A549 (cell line): ENCODE results near the gene PRUNE2. TPM values are rescaled to one million over a fixed set of nuclear protein-coding genes. Genes with fewer than 3 reads are reported as not detected.

Experiments used
- ATAC-seq, 2 experiments: fragments of 200-7000 bp in 1 of 2; fragments of >200 bp in 1 of 2; cut with Nextera tagmentation in 1 of 2; cut with Tn5 transposase in 1 of 2; 3 replicates each; pipeline versions ENCODE4 v1.8.0 to v1.9.1; 2018 to 2020; ENCODE audit warnings: mild to moderate bottlenecking in 1 of 2, moderate library complexity in 1 of 2
- CTCF ChIA-PET: fragments of 300-600 bp; sonication (Branson Sonifier 250); formaldehyde crosslinking; extraction: SDS; loops from one replicate; lab custom pipeline; 2021; ENCODE audit warnings: antibody characterized with exemption, inconsistent platforms; lab: Yijun Ruan, JAX
- POLR2A ChIA-PET: fragments of 350-600 bp; formaldehyde crosslinking; extraction: SDS; loops from one replicate; lab custom pipeline; 2021; ENCODE audit warnings: antibody characterized with exemption, inconsistent platforms; lab: Yijun Ruan, JAX
- DNase-seq, 2 experiments: peaks; one replicate each; pipeline versions ENCODE4 v3.0.0 to v3.0.0-alpha.2; 2011 to 2016; ENCODE audit warnings: low read depth in 1 of 2, low spot score in 1 of 2
- FAIRE-seq: peaks from 2 replicates; lab custom pipeline; 2011; peaks lifted over from hg19 to GRCh38; lab: Jason Lieb, UNC
- H3K27ac ChIP-seq, 2 experiments: fragments of >200 bp; sonication (Bioruptor Twin); formaldehyde crosslinking; 3 replicates each; pipeline ENCODE4 v1.5.1; 2016 to 2017
- H3K4me1 ChIP-seq: fragments of >200 bp; sonication (Bioruptor Twin); formaldehyde crosslinking; 3 replicates; pipeline ENCODE4 v1.6.1; 2016
- H3K4me2 ChIP-seq: fragments of >200 bp; sonication (Bioruptor Twin); formaldehyde crosslinking; 3 replicates; pipeline ENCODE4 v1.6.1; 2016
- H3K4me3 ChIP-seq: fragments of >200 bp; sonication (Bioruptor Twin); formaldehyde crosslinking; 3 replicates; pipeline ENCODE4 v1.5.1; 2016
- H3K9me3 ChIP-seq: fragments of >200 bp; sonication (Bioruptor Twin); formaldehyde crosslinking; 3 replicates; pipeline ENCODE4 v1.6.1; 2016
- BCL3 ChIP-seq: fragments of >200 bp; sonication (Bioruptor Twin); formaldehyde crosslinking; IDR thresholded peaks from 3 replicates; pipeline ENCODE4 v1.6.1; 2016
- CEBPB ChIP-seq, 2 experiments: fragments of >200 bp in 1 of 2; sonication (Bioruptor Twin) in 1 of 2; formaldehyde crosslinking in 1 of 2; IDR thresholded peaks; 2 replicates each; pipeline ENCODE4 v1.6.1; 2012 to 2016
- CTCF ChIP-seq: fragments of >200 bp; sonication (Bioruptor Twin); formaldehyde crosslinking; IDR thresholded peaks from 3 replicates; pipeline ENCODE4 v1.5.1; 2016
- FOSL2 ChIP-seq, 2 experiments: fragments of 450-650 bp in 1 of 2; fragments of >200 bp in 1 of 2; sonication (Bioruptor Twin) in 1 of 2; formaldehyde crosslinking; IDR thresholded peaks; 2 replicates each; pipeline versions ENCODE4 v1.5.0 to v1.6.1; 2016 to 2020; ENCODE audit warnings: mild to moderate bottlenecking in 1 of 2, moderate library complexity in 1 of 2
- GATA3 ChIP-seq: IDR thresholded peaks from 2 replicates; pipeline ENCODE4 v1.6.1; 2012; ENCODE audit warnings: borderline replicate concordance
- HDAC2 ChIP-seq: fragments of 200-600 bp; sonication (generic); IDR thresholded peaks from 2 replicates; pipeline ENCODE4 v1.6.1; 2016
- HMGXB4 ChIP-seq: fragments of 250-450 bp; sonication (Bioruptor Pico); IDR thresholded peaks from 2 replicates; pipeline ENCODE4 v1.5.0; 2021; ENCODE audit warnings: mild to moderate bottlenecking, moderate library complexity, borderline replicate concordance
- HOXB5 ChIP-seq: fragments of 250-450 bp; sonication (Bioruptor Pico); IDR thresholded peaks from 2 replicates; pipeline ENCODE4 v1.5.0; 2020; ENCODE audit warnings: mild to moderate bottlenecking, moderate library complexity
- JUNB ChIP-seq: fragments of >200 bp; sonication (Bioruptor Twin); formaldehyde crosslinking; IDR thresholded peaks from 2 replicates; pipeline ENCODE4 v1.6.1; 2016
- MAFK ChIP-seq: fragments of 450-650 bp; IDR thresholded peaks from 2 replicates; pipeline ENCODE4 v1.6.1; 2014; ENCODE audit not compliant: partially characterized antibody
- MAX ChIP-seq: IDR thresholded peaks from 2 replicates; pipeline ENCODE4 v1.6.1; 2012
- NR3C1 ChIP-seq: fragments of >200 bp; sonication (Bioruptor Twin); formaldehyde crosslinking; IDR thresholded peaks from 3 replicates; pipeline ENCODE4 v1.6.1; 2017
- PBX3 ChIP-seq: IDR thresholded peaks from 2 replicates; pipeline ENCODE4 v1.6.1; 2012
- PHF8 ChIP-seq: fragments of 200-600 bp; sonication (generic); IDR thresholded peaks from 2 replicates; pipeline ENCODE4 v1.6.1; 2016; ENCODE audit warnings: low read depth, mild to moderate bottlenecking, antibody characterized with exemption, moderate library complexity, borderline replicate concordance
- RAD21 ChIP-seq, 2 experiments: fragments of >200 bp in 1 of 2; sonication (Bioruptor Twin) in 1 of 2; formaldehyde crosslinking in 1 of 2; IDR thresholded peaks in 1 of 2; conservative IDR thresholded peaks in 1 of 2; 2 replicates in 1 of 2; 3 replicates in 1 of 2; pipeline ENCODE4 v1.6.1; 2012 to 2018; ENCODE audit warnings: inconsistent platforms in 1 of 2
- SREBF2 ChIP-seq: fragments of 450-650 bp; IDR thresholded peaks from 2 replicates; pipeline ENCODE4 v1.6.1; 2014; ENCODE audit warnings: mild to moderate bottlenecking, moderate library complexity
- ZC3H11A ChIP-seq: fragments of 450-650 bp; IDR thresholded peaks from 2 replicates; pipeline ENCODE4 v1.6.1; 2014; ENCODE audit warnings: antibody characterized with exemption, mild to moderate bottlenecking
- WGBS: methylation state at CpG from one replicate; pipeline ENCODE4 v1.1.6; 2017; ENCODE audit errors: missing lambda C conversion rate; 5-methylcytosine and 5-hydroxymethylcytosine counted together
- polyA plus RNA-seq, 4 experiments: library from polyadenylated mRNA; depleted of rRNA in 3 of 4; stranded (reverse); fragments of >200 nt; fragmentation: RNase III in 1 of 4; extraction: RNeasy Plus Mini Kit Qiagen cat#74134 plus additional on column Dnase treatment in 1 of 4; gene quantifications; 2 replicates in 3 of 4; 3 replicates in 1 of 4; pipeline ENCODE4 v1.2.3, GENCODE V29; 2011 to 2017

Gene PRUNE2
- polyA plus RNA-seq, 2 of the 4 experiments (the other 2 are of a cell fraction), result 0.04 TPM; not detected in 1

- 0 out of 3 replicates have a peak, but pooled peaks cover 4% of the 10 kb centered on the region for H3K4me1 ChIP-seq
- TF ChIP-seq HMGXB4 (CRISPR knock-in tag) (no peak), MAX (no peak), MAFK (peak; percentile 68), BCL3 (no peak)
- CTCF ChIA-PET, result no interaction called here
- WGBS, result 25% methylated on average over 8 of the region's 9 CpGs
- no peak overlapping the region for H3K4me2 ChIP-seq
- DNase-seq (no peak), FAIRE-seq (no peak), ATAC-seq (peak; percentile 27 to 55; a peak in 3 of 6 replicates)
- no peak overlapping the region for H3K27ac ChIP-seq
- POLR2A ChIA-PET, result no interaction called here
- no peak overlapping the region for H3K4me3 ChIP-seq
- peaks cover 8% of the 10 kb centered on the region for H3K9me3 ChIP-seq
Measured at GRCh38 chr9:76573905-76574760, 331.8 kb downstream of the PRUNE2 start.

GRCh38 chr9:76573408-76573807 is 332.5 kb downstream of the PRUNE2 start:
- TF ChIP-seq PHF8 (no peak), RAD21 (conservative IDR thresholded peaks at IDR 0.05 in 1 of 2, IDR thresholded peaks at IDR 0.05 in 1 of 2) (no peak), FOSL2 (IDR thresholded peaks at IDR 0.05) (no peak), FOSL2 (CRISPR knock-in tag; IDR thresholded peaks at IDR 0.05) (no peak), ZC3H11A (no peak), CTCF (no peak), GATA3 (no peak), HOXB5 (CRISPR knock-in tag) (no peak), SREBF2 (no peak), NR3C1 (no peak), PBX3 (no peak), JUNB (no peak), HDAC2 (no peak), CEBPB (IDR thresholded peaks at IDR 0.05) (no peak)
- Histone ChIP-seq H3K4me2 (no peak overlapping the region), H3K27ac (no peak overlapping the region), H3K4me1 (0 out of 3 replicates have a peak, but pooled peaks cover 4% of the 10 kb centered on the region), H3K9me3 (peaks cover 8% of the 10 kb centered on the region), H3K4me3 (no peak overlapping the region)
- ChIA-PET CTCF (no interaction called here), POLR2A (no interaction called here)
- DNase-seq, result no peak
- ATAC-seq, result no peak
- FAIRE-seq, result no peak
